NT2/D1 (cell line): Measurements from ENCODE around the gene CHST15.

Experiments
- SUZ12 ChIP-seq: IDR thresholded peaks from 2 replicates; pipeline ENCODE4 v1.6.1; 2011; ENCODE audit not compliant: insufficient read length, insufficient read depth; ENCODE audit errors: extremely low read depth
- ZNF274 ChIP-seq: IDR thresholded peaks from 2 replicates; pipeline ENCODE4 v1.6.1; 2011; ENCODE audit warnings: mild to moderate bottlenecking, low read depth, low read length

- TF ChIP-seq ZNF274 (no peak), SUZ12 (no peak)
Observed at GRCh38 chr10:124125305-124126116, 32.1 kb upstream of the CHST15 start.
